GM18498 (cell line): ENCODE data around the gene ECHDC3.

Experiments used
- ATAC-seq: cut with Tn5 transposase; IDR thresholded peaks from one replicate; pipeline ENCODE4 v1.9.1; 2021; ENCODE audit warnings: mild to moderate bottlenecking, moderate library complexity; ENCODE audit not compliant: unreplicated experiment

The ECHDC3 gene

GRCh38 chr10:11775412-11775811, 33.2 kb downstream of the ECHDC3 start:
- ATAC-seq: no peak

- ATAC-seq: no peak
These were observed 33.9 kb downstream of the ECHDC3 start for GRCh38 chr10:11776080-11776479.

GRCh38 chr10:11781114-11781513, 38.9 kb downstream of the ECHDC3 start:
- no peak for ATAC-seq

- ATAC-seq: peak; percentile 80
These were observed 40.8 kb downstream of the ECHDC3 start for GRCh38 chr10:11782793-11783557.

- ATAC-seq: no peak
These were observed 41.3 kb downstream of the ECHDC3 start for GRCh38 chr10:11783558-11783865.

- ATAC-seq: no peak
These were observed 45.2 kb downstream of the ECHDC3 start for GRCh38 chr10:11787374-11787773.

- ATAC-seq: no peak
These were observed 45.7 kb downstream of the ECHDC3 start for GRCh38 chr10:11787846-11788245.

- no peak for ATAC-seq
These were observed 47.1 kb downstream of the ECHDC3 start for GRCh38 chr10:11789306-11789705.

- ATAC-seq: no peak
These were observed 47.8 kb downstream of the ECHDC3 start for GRCh38 chr10:11789956-11790355.

- ATAC-seq: no peak
These were observed 51.7 kb downstream of the ECHDC3 start for GRCh38 chr10:11793762-11794479.

GRCh38 chr10:11794566-11794965, 52.4 kb downstream of the ECHDC3 start:
- no peak for ATAC-seq

- ATAC-seq: no peak
These were observed 53.1 kb downstream of the ECHDC3 start for GRCh38 chr10:11795101-11795920.

GRCh38 chr10:11796474-11796873, 54.3 kb downstream of the ECHDC3 start:
- ATAC-seq: no peak

GRCh38 chr10:11797281-11797680, 55.1 kb downstream of the ECHDC3 start:
- no peak for ATAC-seq

- no peak for ATAC-seq
These were observed 55.9 kb downstream of the ECHDC3 start for GRCh38 chr10:11797847-11798633.

GRCh38 chr10:11798845-11799735, 56.9 kb downstream of the ECHDC3 start:
- no peak for ATAC-seq

GRCh38 chr10:11799736-11800080, 57.5 kb downstream of the ECHDC3 start:
- no peak for ATAC-seq

- no peak for ATAC-seq
These were observed 62.2 kb downstream of the ECHDC3 start for GRCh38 chr10:11804336-11804735.

- ATAC-seq: no peak
These were observed 63.6 kb downstream of the ECHDC3 start for GRCh38 chr10:11805792-11806191.

GRCh38 chr10:11806706-11807105, 64.5 kb downstream of the ECHDC3 start:
- ATAC-seq: no peak
